ENCODE measurements around the gene VPS33B.

DNA sequence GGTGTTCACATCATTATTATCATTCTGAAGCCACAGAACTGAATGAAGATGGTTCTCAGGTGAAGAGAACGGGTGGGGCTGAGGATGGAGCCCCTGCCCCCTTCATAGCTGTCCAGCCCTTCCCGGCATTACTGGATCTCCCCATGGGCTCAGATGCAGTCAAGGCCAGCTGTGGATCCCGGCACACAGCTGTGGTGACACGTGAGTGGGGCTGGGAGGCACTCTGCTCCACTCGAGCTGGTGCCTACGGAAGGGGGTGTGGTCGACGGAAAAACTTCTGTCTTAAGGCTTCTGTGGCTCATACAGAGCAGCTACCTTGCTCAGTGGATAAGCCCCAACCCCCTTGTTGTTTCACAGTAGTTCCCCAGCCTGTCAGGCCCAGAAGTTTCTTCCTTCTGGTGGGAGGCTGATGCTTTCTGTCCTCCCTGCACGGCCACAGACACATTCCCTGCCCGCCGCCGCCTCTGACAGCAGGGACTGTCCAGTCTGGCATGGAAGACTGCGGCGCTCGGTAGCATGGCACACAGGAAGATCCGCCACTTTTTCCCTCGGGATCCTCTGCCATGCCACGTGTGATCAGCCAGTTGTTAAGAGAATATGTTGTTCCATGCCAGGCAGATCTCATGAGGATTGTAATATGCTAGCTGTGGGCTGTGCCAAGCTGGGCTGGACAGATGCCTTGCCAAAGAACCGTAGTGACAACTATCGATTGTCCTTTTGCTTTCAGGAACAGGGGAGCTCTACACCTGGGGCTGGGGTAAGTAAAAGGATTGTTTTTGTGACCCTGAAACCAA, 61.9 kb downstream of the VPS33B start:
- TF ChIP-seq PHB2 (IDR thresholded peaks at IDR 0.05; ENCODE audit: partially characterized antibody) (no peak), SALL2 (CRISPR knock-in tag; IDR thresholded peaks at IDR 0.05) (no peak), JUNB (CRISPR knock-in tag; IDR thresholded peaks at IDR 0.05; ENCODE audit: borderline replicate concordance) (no peak), RAD21 (CRISPR knock-in tag; IDR thresholded peaks at IDR 0.05) (no peak)
